HTR-8/SVneo (cell line): ENCODE data around the gene GABBR2.

Source experiments
- DNase-seq: peaks from one replicate; pipeline ENCODE4 v3.0.0; 2011; ENCODE audit warnings: low spot score, mixed read lengths; ENCODE audit not compliant: insufficient read length
- FAIRE-seq: peaks from 2 replicates; lab custom pipeline; 2011; peaks lifted over from hg19 to GRCh38; lab: Jason Lieb, UNC

The GABBR2 gene

DNA sequence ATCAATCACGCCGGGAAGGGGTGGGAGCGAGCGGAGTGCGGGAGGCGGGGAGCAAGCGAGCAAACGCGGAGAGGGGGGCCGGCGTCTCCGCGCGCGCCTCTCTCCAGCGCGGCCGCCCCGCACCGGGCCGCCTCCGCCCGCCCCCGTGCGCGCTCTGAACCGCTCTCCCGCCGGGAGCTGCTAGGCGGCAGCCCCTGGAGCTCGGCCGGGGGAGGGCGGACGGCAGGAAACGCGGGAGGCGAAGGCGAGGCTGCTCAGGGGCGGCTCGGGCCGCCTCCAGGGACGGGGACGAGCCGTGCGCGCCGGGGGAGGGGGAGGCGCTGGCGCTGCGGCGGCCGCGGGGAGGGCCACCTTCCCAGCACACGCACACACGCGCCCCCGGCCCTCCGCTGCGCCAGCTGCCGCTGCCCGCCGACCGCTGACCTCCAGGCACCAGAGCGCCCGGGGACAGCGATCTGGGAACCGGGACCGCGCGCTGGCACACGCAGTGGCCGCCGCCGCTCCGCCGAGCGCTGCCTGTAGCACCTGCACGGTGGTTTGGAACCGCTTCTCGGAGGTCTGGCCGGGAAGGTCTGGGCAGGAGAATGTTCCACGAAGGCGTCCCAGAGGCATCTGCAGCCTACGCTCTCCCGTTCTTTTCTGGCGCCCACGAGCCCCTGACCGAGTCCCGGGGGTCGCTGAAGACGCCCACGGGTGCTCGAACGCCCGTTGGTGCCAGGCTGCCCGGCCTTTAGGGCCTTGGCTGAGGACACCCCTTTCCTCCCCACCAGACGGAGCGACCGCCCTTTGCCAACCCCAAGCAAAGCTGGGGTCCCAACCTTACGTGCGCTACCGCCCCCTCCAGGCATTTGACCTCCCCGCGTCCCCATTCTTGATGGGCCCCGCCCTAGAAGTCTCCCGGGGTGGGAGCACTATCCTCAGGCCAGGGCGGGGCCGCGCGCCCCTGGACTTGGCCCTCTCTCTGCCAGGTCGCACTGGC lies at the start of gene GABBR2:
Gene GABBR2, minus strand, starts transcription at position 3 of the 979 bp plus-strand sequence. CDS start 198 bp downstream, outside the sequence.
- FAIRE-seq (no peak), DNase-seq (no peak)

DNA sequence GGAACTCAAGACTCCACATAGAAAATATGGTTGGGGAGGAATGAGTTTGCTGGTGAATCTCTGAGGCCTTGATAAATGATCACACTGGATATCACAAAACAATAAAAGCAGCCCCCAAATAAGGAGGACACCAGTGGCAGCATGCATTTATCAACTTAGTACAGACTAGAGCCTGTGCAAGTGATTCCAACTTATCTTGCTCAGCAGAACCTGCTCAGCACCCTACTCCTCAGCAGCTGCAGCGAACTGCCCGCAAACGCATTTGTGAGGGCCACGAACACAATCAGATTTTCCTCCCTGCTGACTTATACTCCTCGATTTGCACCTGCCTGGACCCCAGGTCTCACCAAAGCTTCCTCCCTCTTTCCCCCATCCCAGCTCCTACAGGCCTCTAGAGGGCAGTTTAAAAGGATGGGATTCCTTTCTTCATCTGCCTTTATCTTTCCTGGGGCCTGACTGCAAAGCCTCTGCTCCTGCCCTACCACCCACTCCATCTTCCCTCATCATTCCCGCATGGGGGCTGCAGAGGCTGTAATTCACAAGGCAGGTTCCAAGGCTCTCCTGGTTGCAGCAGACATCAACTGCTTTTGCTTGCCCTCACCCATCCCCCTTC lies 46.4 kb upstream of the GABBR2 start:
- no peak for DNase-seq
- FAIRE-seq, result no peak

DNA sequence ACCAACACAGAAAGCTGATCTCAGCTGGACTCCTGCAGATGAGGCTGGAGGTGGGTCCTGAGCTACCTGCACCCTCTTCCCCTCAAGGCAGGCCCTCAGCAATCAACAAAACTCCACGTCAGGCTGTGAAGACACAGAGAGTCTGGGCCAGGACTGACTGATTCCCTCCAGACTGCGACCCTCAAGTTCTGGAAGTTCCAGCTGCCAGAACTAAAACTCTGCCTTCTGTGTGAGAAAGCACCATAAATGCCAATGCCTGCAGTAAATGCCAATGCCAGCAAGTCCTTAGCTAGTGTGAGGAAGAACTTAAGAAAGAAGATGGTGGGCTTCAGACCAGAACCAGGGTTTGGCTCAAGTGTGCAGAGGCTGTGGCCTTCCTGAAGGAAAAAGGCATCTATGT lies 42.5 kb upstream of the GABBR2 start:
- FAIRE-seq (no peak), DNase-seq (no peak)

DNA sequence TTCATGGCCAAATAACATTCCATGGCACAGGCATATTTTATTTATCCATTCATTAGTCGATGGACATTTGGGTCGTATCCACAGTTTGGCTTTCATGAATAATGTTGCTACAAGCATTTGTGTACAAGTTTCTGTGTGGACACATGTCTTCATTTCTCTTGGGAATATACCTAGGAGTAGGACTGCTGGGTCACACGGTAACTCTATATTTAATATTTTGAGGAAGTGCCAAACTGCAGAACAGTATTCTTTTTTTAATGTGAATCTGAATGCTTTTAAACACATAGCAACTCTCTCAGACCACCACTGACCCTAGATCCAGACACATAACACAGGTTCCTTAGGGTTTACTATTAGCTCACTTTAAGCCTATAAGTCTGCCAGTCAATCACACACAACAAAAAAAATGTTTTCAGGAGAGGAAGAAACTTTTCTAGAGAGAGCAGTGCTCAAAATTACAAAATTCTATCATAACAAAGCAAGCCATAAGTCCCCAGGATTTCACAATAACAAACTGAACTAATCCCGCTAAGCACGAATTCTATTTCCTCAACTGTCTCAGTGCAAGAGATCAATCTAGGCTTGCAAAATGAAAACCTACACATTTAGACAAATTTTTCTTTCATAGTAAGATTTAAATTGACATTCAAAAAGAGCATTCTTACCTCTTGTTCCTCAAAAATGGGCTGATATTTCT lies 41.8 kb upstream of the GABBR2 start:
- no peak for FAIRE-seq
- DNase-seq, result no peak

DNA sequence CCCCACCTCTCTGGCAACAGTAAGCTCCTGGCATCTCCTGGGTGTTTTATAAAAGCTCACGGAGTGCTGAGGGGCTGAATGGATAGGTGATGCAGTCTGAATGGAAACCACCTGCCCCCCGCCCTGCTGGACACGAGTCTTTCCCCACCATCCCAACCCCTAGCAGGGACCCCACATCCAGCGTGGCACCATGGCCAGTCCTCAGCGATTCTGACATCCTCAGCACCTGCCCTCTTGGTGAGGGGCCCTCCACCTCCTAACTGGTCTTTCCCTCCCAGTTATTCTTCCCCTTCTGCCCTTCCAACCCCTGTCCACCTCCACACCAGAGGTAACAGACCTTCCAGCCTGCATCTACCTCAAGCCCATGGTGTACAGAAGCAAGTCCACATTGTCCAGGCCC lies 38.7 kb upstream of the GABBR2 start:
- FAIRE-seq, result no peak
- no peak for DNase-seq

DNA sequence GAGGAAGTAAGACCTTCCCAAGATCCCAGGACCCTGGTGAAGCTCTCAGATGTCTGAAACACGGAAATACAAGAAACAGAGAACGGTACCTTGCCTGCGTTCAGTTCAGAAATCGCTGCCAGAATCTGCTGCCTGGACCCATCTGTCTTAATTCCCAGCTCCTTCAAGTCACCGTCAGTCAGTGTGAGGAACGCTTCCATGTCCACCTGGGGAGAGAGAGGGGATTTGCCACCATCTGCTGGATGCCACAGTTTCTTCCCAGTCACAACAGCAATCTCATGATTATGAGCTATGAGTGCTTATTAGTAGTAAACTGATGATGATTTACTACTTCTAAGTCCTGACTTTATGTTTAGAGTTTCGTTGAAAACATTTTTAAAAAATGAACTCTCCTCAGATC lies 36.7 kb upstream of the GABBR2 start:
- DNase-seq (no peak), FAIRE-seq (no peak)

DNA sequence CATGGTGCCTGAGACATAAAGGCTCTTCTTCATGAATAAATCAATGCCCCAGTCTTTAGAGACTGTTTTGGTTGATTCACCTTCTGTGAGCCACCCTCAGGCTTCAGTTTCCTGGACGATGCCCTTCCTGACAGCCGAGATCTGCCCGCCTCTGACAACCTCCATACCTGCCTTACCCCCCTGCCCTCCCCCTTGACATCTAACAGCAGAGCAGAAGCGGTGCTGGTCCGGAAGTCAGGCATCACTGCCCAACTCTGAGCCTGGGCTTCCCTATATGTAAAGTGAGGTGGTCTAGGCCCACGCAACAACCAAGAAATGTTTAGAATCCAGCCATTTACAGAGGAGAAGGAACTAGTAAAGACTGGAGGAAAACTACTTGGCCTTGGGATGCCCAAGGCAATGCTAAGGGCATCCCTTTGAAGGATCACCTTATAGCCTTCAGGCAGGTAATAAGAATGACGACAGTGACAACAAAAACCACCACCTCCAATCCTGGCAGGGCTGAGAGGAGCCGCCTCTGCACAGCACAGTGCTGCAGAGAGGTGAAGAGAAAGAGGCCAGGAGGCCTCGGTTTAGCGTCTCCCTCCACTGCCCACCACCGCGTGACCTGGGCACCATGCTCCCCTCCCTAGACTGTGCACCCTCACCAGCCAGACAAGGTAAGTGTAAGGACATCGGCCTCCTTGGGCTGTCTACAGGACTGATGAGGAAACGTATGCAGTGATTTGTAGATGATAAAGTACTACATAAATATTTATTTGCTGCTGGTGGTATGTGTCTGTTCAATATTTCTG lies 35.3 kb upstream of the GABBR2 start:
- DNase-seq, result no peak
- FAIRE-seq, result no peak

DNA sequence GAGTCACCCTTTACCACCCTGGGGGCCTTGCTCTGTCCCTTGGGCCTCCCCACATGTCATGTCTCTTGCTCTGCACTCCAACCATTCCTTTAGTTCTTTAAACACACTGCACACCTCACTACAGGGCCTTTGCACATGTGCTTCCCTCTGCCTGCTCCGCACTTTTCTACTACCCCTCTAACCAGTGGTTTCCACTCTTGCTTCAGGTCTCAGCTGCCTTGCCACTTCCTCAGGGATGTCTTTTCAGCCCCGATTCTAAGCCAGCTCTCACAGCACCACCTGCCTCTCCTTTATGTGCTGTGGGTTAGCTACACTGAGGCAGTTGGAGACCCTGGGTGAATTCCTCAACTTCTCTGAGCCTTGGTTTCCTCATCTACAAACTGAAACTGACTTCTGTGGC lies 34.6 kb upstream of the GABBR2 start:
- no peak for FAIRE-seq
- DNase-seq, result no peak

DNA sequence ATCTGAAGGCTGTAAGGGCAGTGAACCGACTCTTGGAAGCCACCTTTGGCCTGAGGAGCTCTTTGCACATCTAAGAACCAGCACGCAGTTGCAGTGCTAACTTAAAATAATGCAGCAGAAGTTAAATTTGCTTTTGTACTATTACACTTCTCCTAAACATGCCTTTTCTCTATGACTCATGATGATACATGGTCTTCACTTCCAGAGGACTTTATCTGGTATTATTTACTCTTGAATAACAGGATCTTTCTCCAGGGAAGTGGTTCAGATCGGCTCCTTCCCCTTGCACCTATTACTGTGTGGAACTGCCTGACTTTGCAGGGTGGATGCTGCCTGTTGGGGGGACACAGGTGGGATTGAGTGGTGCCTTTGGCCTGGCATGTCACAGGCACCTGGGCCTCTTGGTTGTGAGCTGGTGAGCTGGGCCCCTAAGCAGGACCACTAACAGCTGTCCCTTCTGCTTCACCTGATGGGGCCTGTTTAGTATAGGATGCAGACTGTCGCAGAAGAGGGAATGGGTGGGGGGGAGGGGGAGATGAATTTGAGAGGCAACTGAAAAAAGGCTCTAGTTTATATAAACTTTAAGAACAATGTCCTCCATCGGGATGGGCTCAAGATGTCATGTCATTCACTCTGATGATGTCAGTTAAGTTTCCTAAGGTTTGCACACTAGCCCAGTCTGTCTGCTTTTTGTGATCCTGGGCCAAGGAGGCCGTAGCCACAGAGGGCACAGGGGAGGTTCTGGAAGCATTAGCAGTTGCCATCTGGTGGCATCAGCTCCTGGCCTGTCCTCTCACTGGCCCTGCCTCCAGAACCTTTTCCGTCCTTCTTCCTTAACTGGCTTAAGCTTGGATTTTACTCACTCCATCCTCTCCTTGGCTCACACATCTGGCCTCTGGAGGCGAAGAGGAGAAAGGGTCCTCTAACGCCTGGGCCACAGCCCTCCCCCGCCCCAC lies 33.9 kb upstream of the GABBR2 start:
- FAIRE-seq, result no peak
- DNase-seq, result no peak

DNA sequence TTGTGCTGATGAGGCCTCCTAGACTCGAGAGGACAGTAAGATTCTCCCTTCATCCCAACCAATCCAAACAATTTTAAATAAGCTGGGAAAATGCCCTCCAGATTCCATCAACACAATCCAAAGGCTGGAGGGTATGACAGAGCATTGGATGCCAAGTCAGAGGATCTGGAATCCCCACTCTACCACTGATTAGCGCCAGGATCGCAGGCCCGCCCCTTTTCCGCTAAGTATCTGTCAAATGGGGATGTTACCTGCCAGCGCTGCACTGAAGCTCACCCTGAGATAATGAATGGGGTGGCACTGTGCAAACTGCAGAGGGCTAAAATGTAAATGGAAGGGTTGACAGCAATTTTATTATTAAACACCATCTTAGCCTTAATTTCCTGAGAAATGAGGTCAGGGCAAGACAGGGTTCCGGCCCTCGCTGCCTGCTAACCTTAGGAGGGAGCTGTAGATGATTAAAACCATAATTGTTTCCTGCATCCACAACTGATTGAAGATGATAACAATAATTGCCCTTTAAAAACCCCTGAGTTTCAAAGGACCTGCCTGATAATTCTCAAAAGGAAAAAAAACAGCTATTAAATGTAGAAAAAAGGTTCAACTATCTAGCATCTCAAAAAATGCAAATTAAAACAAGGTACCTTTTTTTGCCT lies 31.6 kb upstream of the GABBR2 start:
- no peak for DNase-seq
- no peak for FAIRE-seq

DNA sequence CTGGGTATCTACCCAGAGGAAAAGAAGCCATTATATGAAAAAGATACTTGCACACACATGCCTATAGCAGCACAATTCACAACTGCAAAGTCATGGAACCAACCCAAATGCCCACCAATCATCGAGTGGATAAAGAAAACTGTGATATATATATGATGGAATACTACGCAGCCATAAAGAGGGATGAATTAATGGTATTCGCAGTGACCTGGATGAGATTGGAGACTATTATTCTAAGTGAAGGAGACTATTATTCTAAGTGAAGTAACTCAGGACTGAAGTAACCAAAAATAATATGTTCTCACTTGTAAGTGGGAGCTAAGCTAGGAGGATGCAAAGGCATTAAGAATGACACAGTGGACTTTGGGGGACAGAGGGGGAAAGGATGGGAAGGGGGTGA lies 30.0 kb upstream of the GABBR2 start:
- FAIRE-seq (no peak), DNase-seq (no peak)

DNA sequence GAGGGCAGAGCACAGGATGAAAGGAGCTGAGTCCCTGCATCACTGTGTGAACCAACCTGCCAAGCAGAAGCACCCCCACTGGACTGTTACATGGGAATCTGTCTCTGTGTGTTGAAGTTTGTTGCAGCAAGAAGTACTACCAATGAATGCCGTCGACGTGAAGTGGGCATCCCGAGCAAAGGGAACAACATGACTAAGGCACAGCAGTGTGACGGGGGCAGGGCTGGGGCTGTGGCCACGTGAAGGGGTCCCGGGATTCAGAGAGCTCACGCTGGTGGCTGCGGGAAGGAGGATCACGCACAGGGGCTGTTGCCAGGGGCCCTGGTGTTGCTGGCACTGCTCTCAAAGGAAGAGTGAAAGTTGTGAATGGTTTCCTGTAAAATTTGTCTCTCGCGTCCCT lies 27.5 kb upstream of the GABBR2 start:
- DNase-seq, result no peak
- FAIRE-seq, result no peak

DNA sequence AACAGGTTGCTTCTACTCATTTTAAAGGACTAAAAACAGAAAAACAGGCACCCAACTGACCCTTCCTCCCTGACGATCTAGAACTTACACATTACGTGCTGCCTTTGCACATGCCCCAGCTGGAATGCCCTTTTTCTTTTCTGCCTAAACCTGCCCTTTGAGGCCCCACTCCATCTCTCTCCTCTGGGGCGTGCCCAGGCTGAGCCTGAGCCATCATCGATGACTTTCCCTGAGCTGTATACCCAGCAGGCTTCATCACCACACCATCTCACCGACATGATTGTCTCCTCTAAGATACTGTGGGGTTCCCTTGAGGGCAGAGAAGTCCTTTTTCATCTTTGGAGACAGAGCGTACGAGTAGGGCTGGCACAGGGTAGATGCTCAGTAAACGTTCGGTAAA lies 24.1 kb upstream of the GABBR2 start:
- no peak for DNase-seq
- FAIRE-seq, result no peak

DNA sequence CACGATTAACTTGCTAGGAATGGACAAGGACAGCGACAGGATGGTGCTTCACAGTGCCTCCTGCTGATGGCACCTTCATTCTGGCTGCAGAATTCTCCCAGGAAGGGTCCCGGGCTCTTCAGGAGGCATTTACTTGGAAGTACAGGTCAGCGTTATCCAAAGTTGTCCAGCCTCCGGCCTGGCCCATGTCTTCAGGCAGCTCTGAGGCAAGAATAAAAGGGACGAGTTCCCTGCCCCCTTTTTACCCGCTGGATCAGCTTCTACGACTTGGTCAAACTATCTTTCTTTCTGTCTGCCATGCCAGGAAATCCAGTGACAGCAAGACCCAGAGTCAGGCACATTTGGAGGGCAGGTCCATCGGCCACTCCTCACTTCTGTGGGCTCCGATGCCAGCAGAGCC lies 23.4 kb upstream of the GABBR2 start:
- DNase-seq (no peak), FAIRE-seq (no peak)

DNA sequence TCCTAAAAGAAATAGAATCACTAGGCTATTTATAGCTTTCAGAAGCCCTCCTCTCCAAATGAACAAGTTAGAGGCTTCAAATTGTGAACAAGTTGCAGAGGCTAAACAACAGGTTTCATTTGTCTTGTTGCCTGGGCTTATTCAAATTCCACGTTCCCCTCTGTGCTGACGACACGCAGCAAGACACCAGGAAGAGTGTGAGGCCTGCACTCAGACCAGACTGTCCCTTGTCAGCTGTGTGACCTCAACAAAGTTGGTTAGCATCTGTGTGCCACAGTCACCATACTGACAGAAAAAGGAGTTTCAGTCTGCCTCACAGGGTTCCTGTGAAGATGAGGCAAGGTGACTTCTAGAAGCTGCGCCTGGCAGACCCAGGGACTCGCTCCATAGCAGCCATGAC lies 22.1 kb upstream of the GABBR2 start:
- FAIRE-seq, result no peak
- DNase-seq, result no peak

DNA sequence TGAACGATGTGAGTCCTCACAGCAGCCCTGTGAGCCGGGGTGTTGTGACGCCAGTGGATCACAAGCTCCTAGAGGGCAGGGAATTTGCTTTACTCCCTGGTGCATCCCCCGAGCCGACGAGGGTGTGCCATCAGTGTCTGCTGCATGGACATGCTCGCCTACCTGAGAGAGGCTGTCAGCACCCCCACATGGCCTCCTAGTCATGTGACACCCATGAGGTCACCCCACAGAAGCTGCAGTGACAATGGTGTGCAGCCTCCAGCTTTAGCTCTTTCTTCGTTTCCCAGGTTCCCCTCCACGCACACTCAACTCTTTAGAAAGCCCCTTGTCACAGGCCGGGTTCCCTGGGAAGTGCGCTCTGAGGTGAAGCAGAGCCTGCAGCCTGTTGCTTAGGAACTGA lies 19.8 kb upstream of the GABBR2 start:
- no peak for FAIRE-seq
- DNase-seq, result no peak

DNA sequence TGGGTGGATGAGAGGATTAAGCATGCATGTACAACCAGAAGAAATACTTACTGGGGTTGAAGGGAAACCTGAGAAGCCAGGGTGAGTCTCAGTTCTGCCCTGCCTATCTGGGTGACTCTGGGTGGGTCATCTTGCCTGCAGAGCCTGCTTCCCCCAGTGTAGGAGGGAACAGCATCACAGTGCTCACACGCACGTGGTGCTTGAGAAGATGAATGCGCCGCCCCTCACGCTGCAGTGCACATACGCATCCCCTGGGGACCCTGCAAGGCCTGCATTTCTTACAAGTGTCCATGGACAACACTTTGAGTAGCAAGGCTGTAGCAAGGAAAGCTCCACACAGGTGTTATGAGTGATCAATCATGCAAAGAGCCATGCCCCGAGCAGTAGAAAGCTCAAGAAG lies 18.7 kb upstream of the GABBR2 start:
- DNase-seq (no peak), FAIRE-seq (no peak)

DNA sequence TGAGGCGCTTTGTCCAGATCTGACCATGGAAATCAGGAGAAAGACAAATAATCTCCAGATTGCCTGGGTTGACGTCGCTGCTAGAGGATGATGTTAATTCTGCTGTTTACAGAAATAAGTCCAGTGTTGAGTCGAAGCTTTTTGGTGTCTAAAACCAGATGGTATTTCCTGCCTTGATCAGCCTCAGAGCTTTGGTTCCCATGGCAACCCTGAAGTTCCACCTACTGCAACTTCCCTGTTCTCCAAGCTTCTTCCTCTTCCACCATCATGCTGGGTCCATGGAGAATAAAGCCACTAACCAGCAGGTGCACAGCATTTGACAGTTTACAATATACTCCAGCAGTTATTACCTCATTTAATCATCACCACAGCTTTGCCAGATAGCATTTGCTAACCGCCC lies 18.0 kb upstream of the GABBR2 start:
- no peak for DNase-seq
- no peak for FAIRE-seq
